ENCODE results near the gene DIP2C. TPM values are rescaled to one million over a fixed set of nuclear protein-coding genes. Genes with fewer than 3 reads are reported as not detected.

DIP2C gene
- total RNA-seq, 4 donors from 2014 or later, result 2.4 to 14.9 (median 6.1) TPM

- no peaks in the 10 kb centered on the region for H3K4me1 ChIP-seq
- no peak overlapping the region for H3K4me3 ChIP-seq
- WGBS, 2 donors, result 93% methylated on average over 13 of the region's 13 CpGs
- no peak for TF ChIP-seq POLR2A (IDR thresholded peaks at IDR 0.05)
- TF ChIP-seq, protein P1, sequence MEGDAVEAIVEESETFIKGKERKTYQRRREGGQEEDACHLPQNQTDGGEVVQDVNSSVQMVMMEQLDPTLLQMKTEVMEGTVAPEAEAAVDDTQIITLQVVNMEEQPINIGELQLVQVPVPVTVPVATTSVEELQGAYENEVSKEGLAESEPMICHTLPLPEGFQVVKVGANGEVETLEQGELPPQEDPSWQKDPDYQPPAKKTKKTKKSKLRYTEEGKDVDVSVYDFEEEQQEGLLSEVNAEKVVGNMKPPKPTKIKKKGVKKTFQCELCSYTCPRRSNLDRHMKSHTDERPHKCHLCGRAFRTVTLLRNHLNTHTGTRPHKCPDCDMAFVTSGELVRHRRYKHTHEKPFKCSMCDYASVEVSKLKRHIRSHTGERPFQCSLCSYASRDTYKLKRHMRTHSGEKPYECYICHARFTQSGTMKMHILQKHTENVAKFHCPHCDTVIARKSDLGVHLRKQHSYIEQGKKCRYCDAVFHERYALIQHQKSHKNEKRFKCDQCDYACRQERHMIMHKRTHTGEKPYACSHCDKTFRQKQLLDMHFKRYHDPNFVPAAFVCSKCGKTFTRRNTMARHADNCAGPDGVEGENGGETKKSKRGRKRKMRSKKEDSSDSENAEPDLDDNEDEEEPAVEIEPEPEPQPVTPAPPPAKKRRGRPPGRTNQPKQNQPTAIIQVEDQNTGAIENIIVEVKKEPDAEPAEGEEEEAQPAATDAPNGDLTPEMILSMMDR (IDR thresholded peaks at IDR 0.05), result no peak
- DNase-seq, result no peak
- H3K27ac ChIP-seq, result no peak overlapping the region
- no peaks in the 10 kb centered on the region for H3K9me3 ChIP-seq
- peaks cover 0 to 69% (median 0%) of the 10 kb centered on the region in 3 donors for H3K36me3 ChIP-seq
- intact Hi-C loops (cut with DNase I), result no loop called here
- H3K27me3 ChIP-seq, result no peaks in the 10 kb centered on the region
These were observed 277.9 kb downstream of the DIP2C start for GRCh38 chr10:411603-412002.

DNA sequence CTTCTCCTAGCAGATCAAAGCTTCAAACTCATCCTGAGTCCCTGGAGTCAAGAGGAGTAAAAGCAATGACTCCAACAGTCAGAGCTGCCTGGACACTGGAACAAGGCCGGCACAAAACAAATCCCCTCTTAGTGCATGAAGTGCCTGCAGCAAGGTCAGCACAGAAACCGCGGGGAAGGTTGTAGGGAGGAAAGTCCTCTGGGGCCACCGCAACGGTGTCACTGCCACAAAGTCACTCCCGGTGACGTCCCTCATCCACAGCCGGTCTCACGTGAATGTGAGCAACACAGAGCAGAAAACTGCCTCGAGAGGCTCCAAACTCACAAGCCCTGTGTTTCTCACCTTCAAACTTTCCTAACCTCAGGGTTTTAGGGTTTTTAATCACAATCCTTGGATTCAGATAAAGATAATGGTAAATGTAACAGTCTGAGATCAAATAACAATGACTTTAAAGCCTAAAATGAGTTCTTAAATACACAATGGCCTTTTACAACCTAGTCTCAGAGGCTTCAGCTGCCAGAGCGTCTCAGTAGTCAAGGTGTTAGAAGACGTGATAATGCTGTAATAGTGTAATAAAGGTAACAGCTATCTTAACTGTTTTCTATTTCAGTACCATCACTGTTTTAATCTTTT lies 279.9 kb downstream of the DIP2C start:
- H3K9me3 ChIP-seq, result no peaks in the 10 kb centered on the region
- H3K4me3 ChIP-seq, result no peak overlapping the region
- H3K27me3 ChIP-seq, result no peaks in the 10 kb centered on the region
- no peak for DNase-seq
- 90 to 94% methylated on average over 8 to 12 of the region's 12 CpGs for WGBS, 2 donors
- no peaks in the 10 kb centered on the region for H3K4me1 ChIP-seq
- TF ChIP-seq, protein P1 (IDR thresholded peaks at IDR 0.05), result no peak
- TF ChIP-seq POLR2A (IDR thresholded peaks at IDR 0.05), result no peak
- intact Hi-C loops (cut with DNase I), result no loop called here
- peaks cover 0 to 63% (median 0%) of the 10 kb centered on the region in 3 donors for H3K36me3 ChIP-seq
- H3K27ac ChIP-seq, result no peak overlapping the region

DNA sequence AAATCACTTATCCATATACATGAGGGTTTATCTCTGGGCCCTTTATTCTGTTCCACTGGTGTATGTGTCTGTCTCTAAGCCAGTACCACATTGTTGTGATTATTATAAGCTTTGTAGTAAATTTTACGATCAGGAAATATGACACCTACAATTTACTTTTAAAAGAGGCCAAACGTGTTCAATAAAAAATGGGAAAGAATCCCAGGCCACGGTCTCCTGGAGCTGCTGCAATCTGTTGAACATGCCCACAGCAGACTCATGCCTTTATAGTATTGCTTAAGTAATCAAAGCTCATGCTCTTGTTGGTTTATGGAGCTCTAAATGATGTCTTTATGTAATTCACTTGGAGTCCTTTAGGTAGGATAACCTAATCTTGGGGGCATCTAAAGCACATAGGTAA lies 281.2 kb downstream of the DIP2C start:
- Histone ChIP-seq H3K27ac (no peak overlapping the region), H3K36me3 (peaks cover 0 to 59% (median 0%) of the 10 kb centered on the region in 3 donors), H3K27me3 (no peaks in the 10 kb centered on the region), H3K9me3 (no peaks in the 10 kb centered on the region), H3K4me3 (no peak overlapping the region), H3K4me1 (no peaks in the 10 kb centered on the region)
- 57 to 62% methylated on average over 3 of the region's 3 CpGs for WGBS, 2 donors
- DNase-seq, result no peak
- intact Hi-C loops (cut with DNase I), result no loop called here
- TF ChIP-seq, protein P1 (IDR thresholded peaks at IDR 0.05), result no peak
- TF ChIP-seq POLR2A (IDR thresholded peaks at IDR 0.05), result no peak

DNA sequence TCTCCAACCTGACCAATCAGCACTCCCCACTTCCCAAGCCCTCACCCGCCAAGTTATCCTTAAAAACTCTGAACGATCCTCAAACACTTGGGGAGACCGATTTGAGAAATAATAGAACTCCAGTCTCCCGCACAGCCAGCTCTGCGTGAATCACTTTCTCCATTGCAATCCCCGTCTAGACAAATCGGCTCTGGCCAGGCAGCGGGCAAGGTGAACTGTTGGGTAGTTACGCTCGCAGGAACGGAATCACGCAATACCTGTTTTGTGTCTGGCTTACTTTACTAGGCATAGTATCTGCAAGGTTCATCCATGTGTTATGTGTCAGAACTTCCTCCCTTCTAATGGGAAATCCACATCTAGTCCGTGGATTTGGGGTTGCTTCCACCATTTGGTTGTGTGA lies 282.5 kb downstream of the DIP2C start:
- TF ChIP-seq, protein P1 (IDR thresholded peaks at IDR 0.05), result no peak
- Histone ChIP-seq H3K4me3 (no peak overlapping the region), H3K27ac (no peak overlapping the region), H3K9me3 (no peaks in the 10 kb centered on the region), H3K36me3 (peaks cover 0 to 59% (median 0%) of the 10 kb centered on the region in 3 donors), H3K27me3 (no peaks in the 10 kb centered on the region), H3K4me1 (no peaks in the 10 kb centered on the region)
- DNase-seq, result no peak
- 92 to 96% methylated on average over 12 to 13 of the region's 13 CpGs for WGBS, 2 donors
- intact Hi-C loops (cut with DNase I), result no loop called here

- intact Hi-C loops (cut with DNase I), result no loop called here
These were observed 283.8 kb downstream of the DIP2C start for GRCh38 chr10:405648-406047.

More at GRCh38 chr10:405648-406047, 283.8 kb downstream of the DIP2C start:
- no peak overlapping the region for H3K4me3 ChIP-seq
- DNase-seq, result no peak
- no peaks in the 10 kb centered on the region for H3K9me3 ChIP-seq
- H3K27ac ChIP-seq, result no peak overlapping the region
- H3K4me1 ChIP-seq, result no peaks in the 10 kb centered on the region
- H3K36me3 ChIP-seq, result peaks cover 0 to 52% (median 0%) of the 10 kb centered on the region in 3 donors
- no peak for TF ChIP-seq POLR2A (IDR thresholded peaks at IDR 0.05)
- TF ChIP-seq, protein P1 (IDR thresholded peaks at IDR 0.05), result no peak
- no peaks in the 10 kb centered on the region for H3K27me3 ChIP-seq
- WGBS, 2 donors, result 85 to 87% methylated on average over 12 of the region's 12 CpGs
